Muscle of arm (tissue), 12 donors: Measurements from ENCODE around the gene UTS2B. TPM values are rescaled to one million over a fixed set of nuclear protein-coding genes. Genes with fewer than 3 reads are reported as not detected.

Experiments used
- DNase-seq: peaks from one replicate; pipeline ENCODE4 v3.0.0-alpha.2; 2013
- polyA plus RNA-seq, 12 donors: library from polyadenylated mRNA; unstranded; fragments of 120-200 nt; gene quantifications; one replicate each; pipeline ENCODE4 v1.2.1, GENCODE V29; 2013; ENCODE audit not compliant: insufficient read length in 12 of 12

Gene UTS2B
- polyA plus RNA-seq, 12 donors: 0.12 to 0.44 (median 0.18) TPM; not detected in 3

GRCh38 chr3:191244242-191244867 lies 86.0 kb downstream of the UTS2B start:
- DNase-seq: no peak

GRCh38 chr3:191240486-191240885 lies 89.8 kb downstream of the UTS2B start:
- peak; percentile 14 for DNase-seq

- no peak for DNase-seq
Measured at GRCh38 chr3:191239407-191240031, 90.8 kb downstream of the UTS2B start.

GRCh38 chr3:191238321-191238817 lies 92.0 kb downstream of the UTS2B start:
- no peak for DNase-seq

GRCh38 chr3:191237047-191237882 lies 93.1 kb downstream of the UTS2B start:
- DNase-seq: no peak

GRCh38 chr3:191236646-191237045 lies 93.7 kb downstream of the UTS2B start:
- DNase-seq: no peak

- no peak for DNase-seq
Measured at GRCh38 chr3:191235331-191236314, 94.7 kb downstream of the UTS2B start.

GRCh38 chr3:191234216-191234615 lies 96.1 kb downstream of the UTS2B start:
- DNase-seq: no peak

- DNase-seq: no peak
Measured at GRCh38 chr3:191227541-191227940, 102.8 kb downstream of the UTS2B start.

- no peak for DNase-seq
Measured at GRCh38 chr3:191221638-191222037, 108.7 kb downstream of the UTS2B start.

GRCh38 chr3:191220908-191221307 lies 109.4 kb downstream of the UTS2B start:
- no peak for DNase-seq

- DNase-seq: no peak
Measured at GRCh38 chr3:191217301-191217700, 113.0 kb downstream of the UTS2B start.

Other genes starting within 250 kb of the UTS2B start
- 1 to 10 TPM in 11 of 12 donors, not detected in 1; 1.7 to 8.2 (median 5.8) TPM for gene OSTN, start 131.3 kb downstream of the UTS2B start, polyA plus RNA-seq
- gene CCDC50, start 1.1 kb downstream of the UTS2B start, polyA plus RNA-seq: 10 to 100 TPM in 11 of 12 donors, not detected in 1; 26.4 to 38.1 (median 29.8) TPM
- gene PYDC2, start 130.6 kb upstream of the UTS2B start, polyA plus RNA-seq: not detected